HepG2 (cell line): ENCODE measurements around the gene RWDD2A. TPM values are rescaled to one million over a fixed set of nuclear protein-coding genes. Genes with fewer than 3 reads are reported as not detected.

Experiments used
- ATAC-seq: fragments of 200-7000 bp; cut with Tn5 transposase; 3 replicates; pipeline ENCODE4 v1.9.1; 2020; ENCODE audit warnings: mild to moderate bottlenecking, moderate library complexity
- BruUV-seq: library from RNA; stranded (reverse); fragments of 400-500 nt; replicated peaks from 2 replicates; lab custom pipeline; 2021; lab: Mats Ljungman, UMichigan
- CTCF ChIA-PET: fragments of 300-600 bp; formaldehyde crosslinking; extraction: SDS; loops from one replicate; lab custom pipeline; 2021; ENCODE audit warnings: low total read pairs, inconsistent platforms, low intra/inter-chr PET ratio; lab: Yijun Ruan, JAX
- POLR2A ChIA-PET: fragments of 350-600 bp; sonication (Branson Sonifier 250); formaldehyde crosslinking; loops from one replicate; lab custom pipeline; 2020; ENCODE audit warnings: antibody characterized with exemption, inconsistent platforms; lab: Yijun Ruan, JAX
- DNase-seq: peaks from one replicate; pipeline ENCODE4 v3.0.0-alpha.2; 2015; ENCODE audit warnings: low spot score
- FAIRE-seq: peaks from 3 replicates; lab custom pipeline; 2011; peaks lifted over from hg19 to GRCh38; lab: Jason Lieb, UNC
- H2AFZ ChIP-seq: one replicate; pipeline ENCODE4 v1.6.1; 2011; ENCODE audit warnings: low read length, inconsistent platforms
- H3K27ac ChIP-seq: fragments of 300-600 bp; 3 replicates; pipeline ENCODE4 v1.8.0; 2011; ENCODE audit warnings: mixed run types, mild to moderate bottlenecking, mixed read lengths, low read length, inconsistent platforms; ENCODE audit not compliant: insufficient read depth; ENCODE audit errors: extremely low read length
- H3K27me3 ChIP-seq, 2 experiments: fragments of 200-600 bp in 1 of 2; 2 replicates in 1 of 2; 3 replicates in 1 of 2; pipeline versions ENCODE4 v1.6.0 to v1.8.0; 2011; ENCODE audit warnings: low read length in 2 of 2, mild to moderate bottlenecking in 2 of 2, moderate library complexity in 2 of 2, inconsistent platforms in 1 of 2; ENCODE audit not compliant: insufficient read depth in 2 of 2, control insufficient read depth in 1 of 2
- H3K36me3 ChIP-seq, 2 experiments: fragments of 200-600 bp in 1 of 2; replicated peaks in 1 of 2; 2 replicates in 1 of 2; 3 replicates in 1 of 2; pipeline versions ENCODE4 v1.5.1 to v1.8.0; 2011; ENCODE audit warnings: low read length in 2 of 2, inconsistent platforms in 1 of 2; ENCODE audit not compliant: insufficient read depth in 2 of 2, control insufficient read depth in 1 of 2
- H3K4me1 ChIP-seq: 2 replicates; pipeline ENCODE4 v1.5.1; 2012; ENCODE audit warnings: low read length, inconsistent platforms; ENCODE audit not compliant: insufficient read depth
- H3K4me2 ChIP-seq: 2 replicates; pipeline ENCODE4 v1.6.0; 2011; ENCODE audit warnings: low read depth, low read length, inconsistent platforms
- H3K4me3 ChIP-seq, 3 experiments: fragments of 200-600 bp in 1 of 3; sonication (generic), shearing (Covaris generic) in 1 of 3; replicated peaks in 1 of 3; 2 replicates each; pipeline ENCODE4 v1.5.1; 2011 to 2016; ENCODE audit warnings: low read length in 3 of 3, inconsistent platforms in 2 of 3, low read depth in 2 of 3, mild to moderate bottlenecking in 2 of 3, control low read depth in 1 of 3, mixed read lengths in 1 of 3; ENCODE audit not compliant: insufficient read depth in 1 of 3
- H3K79me2 ChIP-seq: one replicate; pipeline ENCODE4 v1.6.1; 2011; ENCODE audit warnings: low read length, inconsistent platforms; ENCODE audit not compliant: insufficient read depth
- H3K9ac ChIP-seq: 2 replicates; pipeline ENCODE4 v1.6.0; 2011; ENCODE audit warnings: mild to moderate bottlenecking, low read depth, low read length, inconsistent platforms; ENCODE audit not compliant: insufficient read depth
- H3K9me3 ChIP-seq: 2 replicates; pipeline ENCODE4 v1.5.1; 2012; ENCODE audit warnings: mild to moderate bottlenecking, low read length
- H4K20me1 ChIP-seq: 2 replicates; pipeline ENCODE4 v1.6.0; 2011; ENCODE audit warnings: inconsistent platforms, mild to moderate bottlenecking, low read length, moderate library complexity; ENCODE audit not compliant: insufficient read depth
- ISL2 ChIP-seq: sonication (generic); formaldehyde crosslinking; IDR thresholded peaks from 2 replicates; pipeline ENCODE4 v1.5.0; 2020; ENCODE audit warnings: missing genetic modification reagents
- JDP2 ChIP-seq: sonication (generic); formaldehyde crosslinking; IDR thresholded peaks from 2 replicates; pipeline ENCODE4 v1.8.1; 2022; ENCODE audit warnings: missing genetic modification reagents, borderline replicate concordance
- KLF15 ChIP-seq: sonication (generic); formaldehyde crosslinking; IDR thresholded peaks from 2 replicates; pipeline ENCODE4 v1.8.1; 2023; ENCODE audit warnings: borderline replicate concordance, mild to moderate bottlenecking, inconsistent platforms, missing genetic modification reagents, mixed read lengths
- MEF2D ChIP-seq: sonication (generic); formaldehyde crosslinking; IDR thresholded peaks from 2 replicates; pipeline ENCODE4 v1.5.1; 2020; ENCODE audit warnings: mild to moderate bottlenecking, missing genetic modification reagents
- NCOA5 ChIP-seq: sonication (generic); formaldehyde crosslinking; IDR thresholded peaks from 2 replicates; pipeline ENCODE4 v1.4.0; 2020; ENCODE audit warnings: missing genetic modification reagents
- NPAS2 ChIP-seq: sonication (generic); formaldehyde crosslinking; IDR thresholded peaks from 2 replicates; pipeline ENCODE4 v1.8.0; 2022; ENCODE audit warnings: mild to moderate bottlenecking, missing genetic modification reagents, borderline replicate concordance
- ZKSCAN1 ChIP-seq: fragments of 150-350 bp; IDR thresholded peaks from 2 replicates; pipeline ENCODE4 v1.6.1; 2014; ENCODE audit warnings: low read length
- ZKSCAN5 ChIP-seq: sonication (generic); formaldehyde crosslinking; IDR thresholded peaks from 2 replicates; pipeline ENCODE4 v1.5.1; 2020; ENCODE audit warnings: mild to moderate bottlenecking, missing genetic modification reagents
- ZNF589 ChIP-seq: sonication (generic); formaldehyde crosslinking; conservative IDR thresholded peaks from 2 replicates; pipeline ENCODE4 v1.8.0; 2022; ENCODE audit warnings: mild to moderate bottlenecking, moderate library complexity, missing genetic modification reagents
- in situ Hi-C: cut with HindIII; loops from 2 replicates; pipeline ENCODE4 v1.10.0; 2017; ENCODE audit warnings: low pct_unique_long_range_greater_than_20kb; ENCODE audit not compliant: extremely low pct_ligation_motif_present
- intact Hi-C: fragments of 100-400 bp; cut with micrococcal nuclease; formaldehyde crosslinking; loops from one replicate; pipeline ENCODE4 v1.10.0; 2022; ENCODE audit not compliant: unreplicated experiment
- polyA plus RNA-seq, 8 experiments: library from polyadenylated mRNA; depleted of rRNA in 3 of 8; stranded (reverse) in 7 of 8; unstranded in 1 of 8; fragments of >200 nt; fragmentation: Illumina TruSeq in 4 of 8; extraction: Trizol in 4 of 8; gene quantifications; 2 replicates each; pipeline versions ENCODE4 v1.2.1 to v1.2.3, GENCODE V29; 2011 to 2016; ENCODE audit warnings: low read depth in 4 of 8, missing spikeins in 1 of 8, mixed read lengths in 1 of 8; ENCODE audit not compliant: insufficient read depth in 1 of 8
- total RNA-seq, 5 experiments: library from RNA; depleted of rRNA; stranded (reverse); fragments of >200 nt; fragmentation: Illumina TruSeq; extraction: Trizol; gene quantifications; 2 replicates each; pipeline ENCODE4 v1.2.3, GENCODE V29; 2016; ENCODE audit warnings: low read depth in 1 of 5
- TF ChIP-seq, protein P1 (sequence below): IDR thresholded peaks from 2 replicates; pipeline ENCODE4 v1.6.1; 2016
- TF ChIP-seq, protein P2 (sequence below): sonication (generic); formaldehyde crosslinking; IDR thresholded peaks from 2 replicates; pipeline ENCODE4 v1.4.0; 2020; ENCODE audit warnings: mild to moderate bottlenecking, missing genetic modification reagents

RWDD2A gene
- total and polyA plus RNA-seq, 2 of the 13 experiments (the other 11 are each of a cell fraction or from before 2014, with no cell fraction given), result 5.3 to 8.1 TPM

DNA sequence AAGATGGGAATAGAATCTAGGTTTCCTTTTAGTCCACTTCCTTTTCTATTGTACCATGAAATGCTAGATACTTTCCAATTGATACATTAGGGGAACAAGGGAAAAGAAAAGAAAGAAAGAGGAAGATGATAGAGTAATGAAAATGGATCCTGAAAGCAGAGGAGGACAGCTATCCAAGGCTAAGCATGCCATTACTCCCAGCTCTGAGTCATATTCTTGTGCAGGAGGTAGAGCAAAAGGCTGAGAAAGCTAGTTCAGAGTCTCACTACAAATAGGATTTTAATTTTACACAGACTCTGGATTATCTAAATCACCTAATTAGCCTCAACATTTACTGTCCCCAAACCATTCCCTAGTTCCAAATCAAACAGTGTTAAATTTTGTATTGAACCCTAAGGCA is 23.6 kb downstream of the RWDD2A start:
- H2AFZ ChIP-seq, result no peak overlapping the region
- H4K20me1 ChIP-seq, result no peaks in the 10 kb centered on the region
- POLR2A ChIA-PET, result no interaction called here
- H3K9me3 ChIP-seq, result no peaks in the 10 kb centered on the region
- no peak overlapping the region for H3K4me2 ChIP-seq
- no peak for TF ChIP-seq MEF2D (CRISPR knock-in tag)
- TF ChIP-seq JDP2 (CRISPR knock-in tag), result no peak
- no peak for TF ChIP-seq ZKSCAN1
- TF ChIP-seq, protein P1, sequence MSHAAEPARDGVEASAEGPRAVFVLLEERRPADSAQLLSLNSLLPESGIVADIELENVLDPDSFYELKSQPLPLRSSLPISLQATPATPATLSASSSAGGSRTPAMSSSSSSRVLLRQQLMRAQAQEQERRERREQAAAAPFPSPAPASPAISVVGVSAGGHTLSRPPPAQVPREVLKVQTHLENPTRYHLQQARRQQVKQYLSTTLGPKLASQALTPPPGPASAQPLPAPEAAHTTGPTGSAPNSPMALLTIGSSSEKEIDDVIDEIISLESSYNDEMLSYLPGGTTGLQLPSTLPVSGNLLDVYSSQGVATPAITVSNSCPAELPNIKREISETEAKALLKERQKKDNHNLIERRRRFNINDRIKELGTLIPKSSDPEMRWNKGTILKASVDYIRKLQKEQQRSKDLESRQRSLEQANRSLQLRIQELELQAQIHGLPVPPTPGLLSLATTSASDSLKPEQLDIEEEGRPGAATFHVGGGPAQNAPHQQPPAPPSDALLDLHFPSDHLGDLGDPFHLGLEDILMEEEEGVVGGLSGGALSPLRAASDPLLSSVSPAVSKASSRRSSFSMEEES, result no peak
- TF ChIP-seq, protein P2, sequence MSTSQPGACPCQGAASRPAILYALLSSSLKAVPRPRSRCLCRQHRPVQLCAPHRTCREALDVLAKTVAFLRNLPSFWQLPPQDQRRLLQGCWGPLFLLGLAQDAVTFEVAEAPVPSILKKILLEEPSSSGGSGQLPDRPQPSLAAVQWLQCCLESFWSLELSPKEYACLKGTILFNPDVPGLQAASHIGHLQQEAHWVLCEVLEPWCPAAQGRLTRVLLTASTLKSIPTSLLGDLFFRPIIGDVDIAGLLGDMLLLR (CRISPR knock-in tag), result no peak
- TF ChIP-seq NCOA5 (CRISPR knock-in tag), result no peak
- no peak for TF ChIP-seq ZKSCAN5 (CRISPR knock-in tag)
- no peak for TF ChIP-seq ZNF589 (CRISPR knock-in tag)
- TF ChIP-seq ISL2, result no peak
- no peak for TF ChIP-seq KLF15
- no peak for TF ChIP-seq NPAS2 (CRISPR knock-in tag)
- H3K4me3 ChIP-seq, result no peak overlapping the region
- no peak overlapping the region for H3K27ac ChIP-seq
- DNase-seq, result no peak
- no peaks in the 10 kb centered on the region for H3K79me2 ChIP-seq
- H3K4me1 ChIP-seq, result no peaks in the 10 kb centered on the region
- ATAC-seq, result no peak
- FAIRE-seq, result no peak
- no peak overlapping the region for H3K9ac ChIP-seq
- intact Hi-C loops (loop anchor here (5.0 to 10.0 kb wide), 2 partner anchors 55 to 962 kb away; no protein-coding TSS in a partner anchor), in situ Hi-C loops (loop anchor here (5.0 kb wide), 1 partner anchor 150 kb away; the partner anchor contains the start of genes DOP1A and UBE3D)
- no peaks in the 10 kb centered on the region for H3K36me3 ChIP-seq
- H3K27me3 ChIP-seq, result no peaks in the 10 kb centered on the region; a peak in 1 of 5 replicates
- BruUV-seq, result no TSS peak
- CTCF ChIA-PET, result no interaction called here
